Panc1 (cell line): ENCODE measurements around the gene SVBP. TPM values are rescaled to one million over a fixed set of nuclear protein-coding genes. Genes with fewer than 3 reads are reported as not detected.

Experiments
- ATAC-seq: fragments of 200-7000 bp; cut with Tn5 transposase; 2 replicates; pipeline ENCODE4 v1.9.1; 2020; ENCODE audit warnings: mild to moderate bottlenecking, moderate library complexity
- BruUV-seq: library from RNA; stranded (reverse); fragments of 400-500 nt; replicated peaks from 2 replicates; lab custom pipeline; 2021; lab: Mats Ljungman, UMichigan
- CTCF ChIA-PET: fragments of 300-600 bp; sonication (Branson Sonifier 250); formaldehyde crosslinking; loops from one replicate; lab custom pipeline; 2022; ENCODE audit warnings: antibody characterized with exemption; lab: Charles Lee
- POLR2A ChIA-PET: fragments of 300-600 bp; sonication (Branson Sonifier 250); formaldehyde crosslinking; loops from one replicate; lab custom pipeline; 2022; ENCODE audit warnings: antibody characterized with exemption; lab: Charles Lee
- DNase-seq: peaks from one replicate; pipeline ENCODE4 v3.0.0-alpha.2; 2010; ENCODE audit warnings: low read depth, low spot score
- H3K27ac ChIP-seq: 2 replicates; pipeline ENCODE4 v1.5.1; 2011; ENCODE audit warnings: mild to moderate bottlenecking, low read length, inconsistent platforms
- H3K27me3 ChIP-seq: fragments of 200-500 bp; sonication (Bioruptor generic); 2 replicates; pipeline ENCODE4 v1.6.0; 2014; ENCODE audit warnings: low read length, inconsistent platforms; ENCODE audit not compliant: control insufficient read depth, insufficient read depth
- H3K36me3 ChIP-seq: fragments of 200-500 bp; sonication (Bioruptor generic); 2 replicates; pipeline ENCODE4 v1.5.1; 2014; ENCODE audit warnings: inconsistent platforms, mild to moderate bottlenecking, low read length, moderate library complexity; ENCODE audit not compliant: control insufficient read depth, insufficient read depth
- H3K4me1 ChIP-seq: 2 replicates; pipeline ENCODE4 v1.5.1; 2011; ENCODE audit warnings: inconsistent platforms, mild to moderate bottlenecking, low read length, moderate library complexity; ENCODE audit not compliant: control insufficient read depth, insufficient read depth
- H3K4me3 ChIP-seq, 2 experiments: 2 replicates each; pipeline ENCODE4 v1.5.1; 2011 to 2012; ENCODE audit warnings: low read depth in 2 of 2, low read length in 2 of 2, mild to moderate bottlenecking in 2 of 2, inconsistent platforms in 1 of 2, moderate library complexity in 1 of 2
- H3K9me3 ChIP-seq: fragments of 200-500 bp; sonication (Bioruptor generic); 2 replicates; pipeline ENCODE4 v1.5.1; 2014; ENCODE audit warnings: low read depth, mild to moderate bottlenecking, inconsistent platforms, low read length, moderate library complexity; ENCODE audit not compliant: control insufficient read depth, insufficient read depth
- POLR2AphosphoS5 ChIP-seq: IDR thresholded peaks from 2 replicates; pipeline ENCODE4 v1.6.1; 2012; ENCODE audit warnings: mild to moderate bottlenecking, low read depth, low read length, moderate library complexity
- SIN3A ChIP-seq: IDR thresholded peaks from 2 replicates; pipeline ENCODE4 v1.6.1; 2012; ENCODE audit warnings: low read depth, mild to moderate bottlenecking, low read length, moderate library complexity, borderline replicate concordance; ENCODE audit not compliant: insufficient read depth
- TCF7L2 ChIP-seq: IDR thresholded peaks from 2 replicates; pipeline ENCODE4 v1.6.1; 2011; ENCODE audit warnings: mild to moderate bottlenecking, low read depth, low read length, inconsistent platforms
- in situ Hi-C: cut with HindIII; loops from 2 replicates; pipeline ENCODE4 v1.10.0; 2016; ENCODE audit warnings: low sequenced_read_pairs, low pct_unique_long_range_greater_than_20kb
- intact Hi-C: fragments of 100-400 bp; cut with micrococcal nuclease; formaldehyde crosslinking; loops from one replicate; pipeline ENCODE4 v1.10.0; 2022; ENCODE audit not compliant: unreplicated experiment
- total RNA-seq: library from RNA; stranded (reverse); gene quantifications from one replicate; pipeline ENCODE4 v1.2.1, GENCODE V29; 2021; ENCODE audit not compliant: unreplicated experiment
- TF ChIP-seq, protein P1 (sequence below), 2 experiments: IDR thresholded peaks; 2 replicates each; pipeline ENCODE4 v1.6.1; 2011 to 2012; ENCODE audit warnings: low read depth in 2 of 2, control low read depth in 1 of 2, low read length in 1 of 2, mild to moderate bottlenecking in 1 of 2, moderate library complexity in 1 of 2; ENCODE audit not compliant: insufficient read depth in 1 of 2
- TF ChIP-seq, protein P2 (sequence below): fragments of 450-650 bp; IDR thresholded peaks from 2 replicates; pipeline ENCODE4 v1.5.1; 2017; ENCODE audit warnings: mild to moderate bottlenecking

The SVBP gene
- total RNA-seq, 1 experiment from 2014 or later, result 21.2 TPM

DNA sequence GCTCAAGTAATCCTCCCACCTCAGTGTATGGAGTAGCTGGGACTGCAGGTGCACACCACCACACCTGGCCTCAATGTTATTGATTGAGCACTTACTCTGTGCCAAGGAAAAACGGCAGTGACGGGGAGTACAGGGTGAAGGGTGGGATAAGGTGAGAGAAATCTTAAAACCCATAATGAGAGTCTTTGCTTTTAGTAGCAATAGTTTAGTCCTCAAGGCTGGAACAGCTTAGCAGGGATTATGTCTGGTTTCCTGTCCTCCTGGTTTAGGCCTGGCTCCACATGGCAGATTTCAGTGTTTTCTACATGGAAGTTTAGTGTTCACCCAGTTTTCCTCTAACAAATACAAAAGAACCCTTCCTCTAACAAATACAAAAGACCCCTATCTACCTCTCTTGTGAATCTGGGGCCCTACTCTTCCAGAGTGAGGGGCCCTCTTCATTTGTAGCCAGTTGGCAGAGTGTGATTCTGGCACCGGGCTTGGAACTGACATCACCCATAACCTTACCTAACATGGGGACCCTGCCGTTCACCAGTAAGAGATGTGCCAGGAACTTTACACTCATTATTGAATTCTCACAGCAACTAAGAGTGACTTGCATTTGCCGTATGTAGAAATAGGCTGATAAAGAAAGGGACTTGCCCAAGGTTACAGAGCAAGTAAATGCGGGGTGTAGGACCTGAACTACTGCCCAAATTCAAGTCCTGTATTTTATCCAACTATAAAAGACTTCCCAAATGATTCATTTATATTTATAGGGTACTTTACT is 36.1 kb upstream of the SVBP start:
- H3K27me3 ChIP-seq, result no peaks in the 10 kb centered on the region
- no peak for DNase-seq
- no peaks in the 10 kb centered on the region for H3K4me1 ChIP-seq
- no peak overlapping the region for H3K27ac ChIP-seq
- ATAC-seq, result 0 out of 2 replicates have a peak, but pooled peaks have one; percentile 30
- ChIA-PET CTCF (no interaction called here), POLR2A (interaction anchor here (0.6 kb wide), 1 partner anchor 14 kb away, joined by 10 read pairs; no protein-coding TSS in a partner anchor)
- H3K4me3 ChIP-seq, result no peak overlapping the region
- in situ Hi-C loops (no loop called here), intact Hi-C loops (no loop called here)
- TF ChIP-seq, protein P1, sequence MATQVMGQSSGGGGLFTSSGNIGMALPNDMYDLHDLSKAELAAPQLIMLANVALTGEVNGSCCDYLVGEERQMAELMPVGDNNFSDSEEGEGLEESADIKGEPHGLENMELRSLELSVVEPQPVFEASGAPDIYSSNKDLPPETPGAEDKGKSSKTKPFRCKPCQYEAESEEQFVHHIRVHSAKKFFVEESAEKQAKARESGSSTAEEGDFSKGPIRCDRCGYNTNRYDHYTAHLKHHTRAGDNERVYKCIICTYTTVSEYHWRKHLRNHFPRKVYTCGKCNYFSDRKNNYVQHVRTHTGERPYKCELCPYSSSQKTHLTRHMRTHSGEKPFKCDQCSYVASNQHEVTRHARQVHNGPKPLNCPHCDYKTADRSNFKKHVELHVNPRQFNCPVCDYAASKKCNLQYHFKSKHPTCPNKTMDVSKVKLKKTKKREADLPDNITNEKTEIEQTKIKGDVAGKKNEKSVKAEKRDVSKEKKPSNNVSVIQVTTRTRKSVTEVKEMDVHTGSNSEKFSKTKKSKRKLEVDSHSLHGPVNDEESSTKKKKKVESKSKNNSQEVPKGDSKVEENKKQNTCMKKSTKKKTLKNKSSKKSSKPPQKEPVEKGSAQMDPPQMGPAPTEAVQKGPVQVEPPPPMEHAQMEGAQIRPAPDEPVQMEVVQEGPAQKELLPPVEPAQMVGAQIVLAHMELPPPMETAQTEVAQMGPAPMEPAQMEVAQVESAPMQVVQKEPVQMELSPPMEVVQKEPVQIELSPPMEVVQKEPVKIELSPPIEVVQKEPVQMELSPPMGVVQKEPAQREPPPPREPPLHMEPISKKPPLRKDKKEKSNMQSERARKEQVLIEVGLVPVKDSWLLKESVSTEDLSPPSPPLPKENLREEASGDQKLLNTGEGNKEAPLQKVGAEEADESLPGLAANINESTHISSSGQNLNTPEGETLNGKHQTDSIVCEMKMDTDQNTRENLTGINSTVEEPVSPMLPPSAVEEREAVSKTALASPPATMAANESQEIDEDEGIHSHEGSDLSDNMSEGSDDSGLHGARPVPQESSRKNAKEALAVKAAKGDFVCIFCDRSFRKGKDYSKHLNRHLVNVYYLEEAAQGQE (IDR thresholded peaks at IDR 0.05; ENCODE audit: insufficient read depth in 1 of 2, low read depth in 2 of 2, low read length in 1 of 2), result no peak
- TF ChIP-seq, protein P2, sequence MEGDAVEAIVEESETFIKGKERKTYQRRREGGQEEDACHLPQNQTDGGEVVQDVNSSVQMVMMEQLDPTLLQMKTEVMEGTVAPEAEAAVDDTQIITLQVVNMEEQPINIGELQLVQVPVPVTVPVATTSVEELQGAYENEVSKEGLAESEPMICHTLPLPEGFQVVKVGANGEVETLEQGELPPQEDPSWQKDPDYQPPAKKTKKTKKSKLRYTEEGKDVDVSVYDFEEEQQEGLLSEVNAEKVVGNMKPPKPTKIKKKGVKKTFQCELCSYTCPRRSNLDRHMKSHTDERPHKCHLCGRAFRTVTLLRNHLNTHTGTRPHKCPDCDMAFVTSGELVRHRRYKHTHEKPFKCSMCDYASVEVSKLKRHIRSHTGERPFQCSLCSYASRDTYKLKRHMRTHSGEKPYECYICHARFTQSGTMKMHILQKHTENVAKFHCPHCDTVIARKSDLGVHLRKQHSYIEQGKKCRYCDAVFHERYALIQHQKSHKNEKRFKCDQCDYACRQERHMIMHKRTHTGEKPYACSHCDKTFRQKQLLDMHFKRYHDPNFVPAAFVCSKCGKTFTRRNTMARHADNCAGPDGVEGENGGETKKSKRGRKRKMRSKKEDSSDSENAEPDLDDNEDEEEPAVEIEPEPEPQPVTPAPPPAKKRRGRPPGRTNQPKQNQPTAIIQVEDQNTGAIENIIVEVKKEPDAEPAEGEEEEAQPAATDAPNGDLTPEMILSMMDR, result no peak
- TF ChIP-seq TCF7L2 (no peak), POLR2AphosphoS5 (no peak), SIN3A (no peak)
- peaks cover 16% of the 10 kb centered on the region for H3K9me3 ChIP-seq
- BruUV-seq, result no TSS peak
- H3K36me3 ChIP-seq, result no peaks in the 10 kb centered on the region

DNA sequence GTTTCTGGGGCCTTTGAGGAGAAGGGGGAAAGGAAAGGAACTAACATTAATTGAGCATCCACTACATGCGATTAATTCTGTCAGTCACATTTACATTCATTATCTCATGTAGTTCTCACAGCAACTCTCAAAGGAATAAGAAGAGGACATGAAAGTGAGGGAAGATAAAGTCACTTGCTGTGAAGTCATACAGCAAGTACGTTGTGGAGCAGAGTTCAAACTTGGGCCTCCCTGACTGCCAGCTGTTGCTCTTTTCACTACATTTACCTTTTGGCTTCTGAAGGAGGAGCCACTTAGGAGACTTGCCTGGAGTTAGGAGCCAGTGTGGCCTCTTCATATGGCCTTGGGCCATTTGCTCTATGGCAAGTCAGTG is 35.4 kb upstream of the SVBP start:
- POLR2A ChIA-PET, result no interaction called here
- no TSS peak for BruUV-seq
- H3K9me3 ChIP-seq, result peaks cover 16% of the 10 kb centered on the region
- in situ Hi-C loops, result no loop called here
- no peaks in the 10 kb centered on the region; the same call in 1 of the 2 replicates for H3K4me1 ChIP-seq
- intact Hi-C loops, result no loop called here
- TF ChIP-seq SIN3A, result no peak
- TF ChIP-seq, protein P1 (IDR thresholded peaks at IDR 0.05; ENCODE audit: insufficient read depth in 1 of 2, low read depth in 2 of 2, low read length in 1 of 2), result no peak
- TF ChIP-seq, protein P2, result no peak
- no peak for TF ChIP-seq TCF7L2
- no peak for TF ChIP-seq POLR2AphosphoS5
- DNase-seq (no peak), ATAC-seq (no peak)
- H3K27ac ChIP-seq, result no peak overlapping the region
- CTCF ChIA-PET, result no interaction called here
- no peaks in the 10 kb centered on the region for H3K36me3 ChIP-seq
- no peaks in the 10 kb centered on the region for H3K27me3 ChIP-seq
- no peak overlapping the region for H3K4me3 ChIP-seq
